ENCODE measurements around the gene SCN3A.

Gene SCN3A

GRCh38 chr2:165191096-165191728 is 12.6 kb downstream of the SCN3A start:
- DNase-seq (ENCODE audit: low read depth) = no peak

GRCh38 chr2:165185633-165186032 is 18.2 kb downstream of the SCN3A start:
- DNase-seq (ENCODE audit: low read depth) = no peak

- DNase-seq (ENCODE audit: low read depth) = no peak
Observed at GRCh38 chr2:165182029-165182428, 21.8 kb downstream of the SCN3A start.

DNA sequence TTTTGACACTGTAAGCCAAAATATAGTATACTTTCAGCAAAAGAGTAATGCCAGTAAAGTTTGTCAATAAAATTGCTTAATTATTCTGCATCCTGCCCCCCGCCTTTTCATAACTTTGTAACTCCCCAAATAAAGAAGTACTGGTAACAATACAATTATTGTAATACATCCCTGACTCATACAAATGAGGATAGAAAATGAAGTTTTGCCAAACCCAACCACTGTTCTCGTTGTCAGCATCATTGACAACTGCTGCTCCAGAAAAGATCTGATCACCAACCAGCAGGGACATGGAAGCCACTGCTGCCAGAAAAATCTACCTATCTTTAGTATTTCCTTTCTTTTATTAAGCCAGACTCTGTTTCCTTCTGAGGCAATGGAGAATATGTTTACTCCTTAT is 27.1 kb downstream of the SCN3A start:
- no peak for DNase-seq (ENCODE audit: low read depth)

DNA sequence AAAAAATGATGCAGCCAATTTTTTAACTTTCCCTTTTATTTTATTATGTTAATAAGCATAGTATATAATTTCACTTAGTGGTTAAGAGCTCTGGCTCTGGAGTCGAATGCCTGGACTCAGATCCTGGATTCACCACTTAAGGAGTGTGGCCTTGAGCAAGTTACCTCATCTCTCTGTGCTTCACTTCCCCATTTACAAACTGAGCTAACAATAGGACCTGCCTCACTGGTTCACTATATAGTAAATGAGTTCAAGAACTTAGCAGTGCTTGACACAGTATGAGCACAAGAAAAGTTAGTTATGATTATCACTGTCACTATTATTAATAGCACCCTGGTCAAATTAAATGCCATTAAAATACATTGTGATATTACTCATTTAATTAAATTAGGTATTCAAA is 30.6 kb downstream of the SCN3A start:
- no peak for DNase-seq (ENCODE audit: low read depth)

DNA sequence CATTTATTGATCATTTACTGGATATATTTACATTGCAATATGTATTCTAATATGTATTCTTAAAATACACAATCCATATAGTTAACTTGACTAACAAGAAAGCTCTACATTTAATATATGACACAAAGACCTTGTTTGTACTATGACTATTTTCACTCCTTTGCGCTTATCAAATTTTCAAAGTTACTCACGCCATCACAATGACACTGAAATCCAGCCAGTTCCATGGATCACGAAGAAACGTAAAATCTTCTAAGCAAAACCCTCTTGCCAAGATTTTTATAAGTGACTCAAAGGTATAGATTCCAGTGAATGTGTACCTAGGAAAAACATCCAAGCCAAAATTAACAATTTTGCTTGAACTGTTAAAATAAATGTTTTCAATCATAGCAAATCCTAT is 39.6 kb downstream of the SCN3A start:
- DNase-seq (ENCODE audit: low read depth) = no peak

GRCh38 chr2:165163761-165164160 is 40.1 kb downstream of the SCN3A start:
- peak; percentile 6 for DNase-seq (ENCODE audit: low read depth)

DNA sequence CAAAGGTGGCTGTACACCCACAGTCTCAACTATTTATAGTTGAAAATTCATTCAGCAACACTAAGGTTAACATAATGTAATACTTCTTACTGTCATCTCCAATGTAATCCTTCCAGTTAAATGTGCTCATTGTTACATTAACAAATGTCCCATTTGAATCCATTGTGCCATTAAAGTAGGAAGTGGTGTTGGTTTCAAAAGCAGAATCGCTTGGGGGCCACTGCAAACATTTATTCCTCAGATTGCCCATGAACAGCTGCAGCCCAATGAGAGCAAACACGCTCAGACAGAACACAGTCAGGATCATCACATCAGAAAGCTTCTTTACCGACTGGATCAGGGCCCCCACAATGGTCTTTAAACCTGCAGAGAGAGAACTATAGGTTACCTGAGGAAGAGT is 41.4 kb downstream of the SCN3A start:
- DNase-seq (ENCODE audit: low read depth) = no peak

- peak; percentile 50 for DNase-seq (ENCODE audit: low read depth)
Observed at GRCh38 chr2:165161510-165161909, 42.3 kb downstream of the SCN3A start.

DNA sequence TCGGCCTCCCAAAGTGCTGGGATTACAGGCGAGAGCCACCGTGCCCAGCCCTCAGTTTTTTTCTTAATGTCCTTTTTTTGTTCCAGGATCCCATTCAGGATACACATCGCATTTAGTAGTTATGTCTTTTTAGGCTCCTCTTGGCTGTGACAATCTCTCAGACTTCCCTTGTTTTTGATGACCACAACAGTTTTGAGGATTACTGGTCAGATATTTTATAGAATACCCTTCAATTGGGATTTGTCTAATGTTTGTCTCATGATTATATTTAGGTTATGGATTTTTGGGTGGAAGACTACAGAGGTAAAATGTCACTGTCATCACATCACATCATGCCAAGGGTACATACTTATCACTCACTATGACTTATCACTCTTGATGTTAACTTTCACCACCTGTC is 46.7 kb downstream of the SCN3A start:
- DNase-seq (ENCODE audit: low read depth) = no peak

DNA sequence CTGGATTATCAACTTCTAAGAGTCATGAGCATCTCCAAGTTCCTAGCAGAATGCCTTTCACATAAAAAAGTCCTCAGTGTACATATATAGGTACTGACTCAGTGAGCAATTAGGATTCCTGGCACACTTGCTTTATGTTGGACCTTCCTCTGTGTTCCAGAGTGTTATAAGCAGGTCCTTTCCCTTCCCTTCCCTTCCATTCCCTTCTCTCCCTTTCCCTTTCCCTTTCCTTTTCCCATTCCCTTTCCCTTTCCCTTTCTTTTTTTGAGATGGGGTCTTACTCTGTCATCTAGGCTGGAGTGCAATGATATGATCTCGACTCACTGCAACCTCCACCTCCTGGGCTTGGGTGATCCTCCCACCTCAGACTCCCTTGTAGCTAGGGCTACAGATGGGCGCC is 48.7 kb downstream of the SCN3A start:
- no peak for DNase-seq (ENCODE audit: low read depth)

DNA sequence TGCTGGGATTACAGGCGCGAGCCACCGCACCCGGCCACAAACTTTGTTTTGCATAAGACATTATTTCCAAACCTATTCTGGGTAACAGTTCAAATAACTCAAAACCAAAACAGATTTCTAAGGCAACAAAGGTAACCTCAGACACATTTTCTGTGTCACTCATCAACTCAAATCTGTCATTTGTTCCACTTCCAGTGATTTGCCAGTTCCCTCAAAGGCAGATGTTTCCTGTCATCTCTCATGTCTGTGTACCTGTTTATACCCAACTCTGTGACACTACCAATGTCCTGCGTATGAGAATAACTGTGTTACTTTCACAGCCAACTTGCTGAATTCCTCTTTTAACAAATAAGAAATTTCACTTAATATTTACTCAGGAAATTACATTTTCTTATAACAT is 54.4 kb downstream of the SCN3A start:
- no peak for DNase-seq (ENCODE audit: low read depth)

GRCh38 chr2:165147186-165148045 is 56.4 kb downstream of the SCN3A start:
- no peak for DNase-seq (ENCODE audit: low read depth)

GRCh38 chr2:165144315-165144714 is 59.5 kb downstream of the SCN3A start:
- DNase-seq (ENCODE audit: low read depth) = no peak

- no peak for DNase-seq (ENCODE audit: low read depth)
Observed at GRCh38 chr2:165141601-165142354, 62.1 kb downstream of the SCN3A start.

GRCh38 chr2:165126244-165126643 is 77.6 kb downstream of the SCN3A start:
- no peak for DNase-seq (ENCODE audit: low read depth)

DNA sequence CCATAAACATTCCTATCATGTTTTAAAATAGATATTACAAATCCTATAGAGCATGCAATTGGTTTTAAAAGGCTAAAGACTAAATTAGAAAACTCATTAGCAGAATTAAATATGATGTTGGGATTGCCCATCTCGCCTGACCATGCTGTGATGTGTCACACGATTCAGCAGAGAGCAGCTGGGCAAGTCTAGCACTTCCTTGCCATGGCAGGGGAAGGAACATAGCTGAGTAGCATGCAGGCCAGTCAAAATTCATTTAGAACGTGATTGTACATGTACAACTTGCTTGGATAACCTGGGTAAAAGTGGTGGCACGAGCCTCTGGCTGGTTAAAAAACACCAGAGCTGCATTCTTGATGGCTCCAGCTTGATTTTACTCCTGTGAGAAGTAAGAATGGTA is 81.3 kb downstream of the SCN3A start:
- DNase-seq (ENCODE audit: low read depth) = no peak

DNA sequence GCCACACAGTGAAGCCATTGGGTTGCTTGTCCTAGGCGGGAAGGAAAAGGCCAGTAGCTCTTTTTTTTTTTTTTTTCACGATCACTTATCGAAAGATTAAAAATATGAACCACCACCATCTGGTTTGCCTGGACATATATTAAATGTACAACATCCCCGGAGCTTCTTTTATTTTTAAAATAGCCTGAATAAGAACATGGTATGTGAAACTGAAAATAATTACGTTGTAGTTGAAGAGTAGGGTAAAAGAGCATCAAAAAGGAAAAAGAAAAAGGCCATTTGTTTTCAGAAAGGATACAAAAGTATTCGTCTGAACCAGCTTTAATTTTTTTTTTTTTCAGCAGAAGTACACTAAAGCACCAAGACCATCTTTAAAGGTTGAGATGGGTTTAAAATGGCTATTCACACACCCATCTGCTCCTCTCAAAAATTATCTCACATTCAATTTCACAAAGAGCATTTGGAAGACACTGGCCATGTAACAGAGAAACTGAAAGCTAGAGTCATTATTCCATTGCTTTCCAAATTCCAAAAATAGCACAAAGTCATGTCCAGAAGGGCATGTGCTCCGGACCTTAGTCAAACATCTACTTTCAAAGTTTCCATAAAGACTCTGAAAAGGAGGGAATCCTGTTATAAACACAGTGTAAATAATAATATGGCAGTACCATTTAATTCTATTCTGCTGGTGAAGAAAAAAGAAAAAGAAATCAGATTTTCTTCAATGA is 82.9 kb downstream of the SCN3A start:
- DNase-seq (ENCODE audit: low read depth) = no peak

GRCh38 chr2:165115258-165115657 is 88.6 kb downstream of the SCN3A start:
- DNase-seq (ENCODE audit: low read depth) = no peak

DNA sequence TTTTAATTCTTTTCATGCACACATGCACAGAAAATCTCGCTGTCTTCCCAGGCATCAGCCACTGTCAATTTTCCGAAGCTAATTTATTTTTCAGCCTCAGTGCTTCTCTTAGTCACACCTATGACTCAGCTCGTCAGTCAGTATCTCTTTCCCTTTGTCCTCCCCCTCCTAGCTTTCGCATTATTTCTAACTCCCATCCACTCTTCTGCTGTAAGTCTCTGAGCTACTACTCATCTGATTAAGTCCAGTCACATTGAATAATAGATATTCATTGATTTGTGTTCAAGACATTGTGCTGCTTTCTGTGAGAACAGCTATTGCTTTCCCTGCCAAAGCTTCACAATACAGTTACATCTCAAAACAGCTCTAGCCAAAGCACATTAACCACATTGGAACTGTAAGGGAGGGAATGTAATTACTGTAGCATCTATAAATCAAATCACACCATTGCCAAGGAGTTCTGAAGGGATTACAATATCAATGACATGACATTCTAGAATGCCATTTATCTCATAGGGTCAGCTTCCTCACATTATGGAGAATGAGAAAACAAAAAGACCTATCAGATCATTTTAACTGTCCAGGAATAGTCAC is 89.4 kb downstream of the SCN3A start:
- DNase-seq (ENCODE audit: low read depth) = no peak

DNA sequence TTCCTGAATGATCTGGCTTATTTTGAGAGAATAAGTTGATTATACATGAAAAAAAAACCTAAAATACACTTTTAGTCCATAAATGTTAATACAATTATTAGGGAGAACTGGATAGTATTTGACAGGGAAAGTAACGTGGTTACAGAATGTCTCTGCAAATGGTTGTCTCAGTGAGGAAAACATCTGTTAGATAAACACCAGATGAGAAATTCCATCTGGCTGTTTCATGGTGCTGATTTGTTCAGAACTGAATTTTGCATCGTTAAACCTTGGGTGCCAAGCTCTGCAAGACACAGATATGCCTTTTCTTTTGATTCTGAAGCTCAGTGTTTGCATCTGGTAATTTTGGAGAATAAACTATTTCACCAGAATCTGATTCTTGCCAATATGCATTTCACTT is 90.4 kb downstream of the SCN3A start:
- DNase-seq (ENCODE audit: low read depth) = peak; percentile 3

DNA sequence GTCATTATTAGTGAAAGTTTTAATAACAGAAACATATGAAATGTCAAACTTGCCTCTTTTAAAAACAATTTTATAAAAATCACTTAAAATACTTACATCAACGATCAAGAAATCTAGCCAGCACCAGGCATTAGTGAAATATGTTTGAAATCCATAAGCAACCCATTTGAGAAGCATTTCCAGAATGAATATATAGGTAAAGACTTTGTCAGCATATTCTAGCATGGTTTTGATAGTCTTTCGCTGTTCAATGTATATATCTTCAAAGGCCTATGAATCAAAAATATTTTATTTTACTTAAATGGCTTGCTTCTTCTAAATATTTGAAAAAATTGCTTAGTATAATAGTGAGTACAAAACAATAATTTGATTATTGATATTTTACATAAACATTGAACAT is 91.1 kb downstream of the SCN3A start:
- DNase-seq (ENCODE audit: low read depth) = no peak
